ENCODE results near the gene TTC39A.

The TTC39A gene

DNA sequence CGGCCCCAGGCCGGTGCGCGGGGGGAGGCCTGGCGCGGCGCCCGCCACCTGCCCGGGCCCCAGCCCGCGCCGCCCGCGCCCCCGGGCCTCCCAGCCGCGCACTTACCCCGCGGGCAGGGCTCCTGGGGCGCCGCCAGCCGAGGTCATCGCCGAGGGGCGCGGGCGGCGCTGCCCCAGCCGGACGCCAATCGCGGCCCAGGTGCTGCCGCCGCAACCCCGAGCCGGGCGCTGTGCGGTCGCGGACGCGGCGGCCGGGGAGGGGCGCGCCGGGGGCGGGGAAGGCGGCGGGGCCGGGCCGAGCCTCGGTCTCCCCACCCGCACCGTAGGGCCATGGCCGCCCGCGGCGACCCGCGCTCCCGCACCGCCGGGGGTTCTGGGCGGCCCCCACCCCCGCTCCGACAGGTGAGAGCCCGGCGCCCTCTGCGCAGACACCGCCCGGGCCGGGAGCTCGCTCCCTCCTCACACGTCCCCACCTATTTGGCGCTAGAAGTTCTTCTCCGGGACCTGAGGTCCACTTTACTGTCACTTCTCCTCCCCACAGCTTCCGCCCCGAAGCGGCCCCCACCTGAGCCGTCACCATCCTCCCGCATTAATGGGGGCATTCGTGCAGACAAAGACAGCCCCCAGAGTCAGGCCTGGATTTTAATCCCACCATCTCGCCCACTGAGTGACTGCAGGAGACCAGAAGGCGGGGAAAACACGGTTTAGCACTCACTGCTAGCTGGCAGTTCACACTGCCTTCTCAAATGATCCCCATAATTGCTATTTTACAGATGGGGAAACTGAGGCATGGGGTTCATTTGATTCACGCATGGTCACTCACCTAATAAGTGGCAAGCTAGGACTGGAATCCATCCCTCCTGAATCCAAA lies at the start of gene TTC39A:
Gene TTC39A (minus strand): TSS at position 232 of the 871 bp plus-strand sequence. CDS start 85 bp downstream, at position 147.
- peak in 2 of 3 experiments; percentile 68 to 73 for DNase-seq

DNA sequence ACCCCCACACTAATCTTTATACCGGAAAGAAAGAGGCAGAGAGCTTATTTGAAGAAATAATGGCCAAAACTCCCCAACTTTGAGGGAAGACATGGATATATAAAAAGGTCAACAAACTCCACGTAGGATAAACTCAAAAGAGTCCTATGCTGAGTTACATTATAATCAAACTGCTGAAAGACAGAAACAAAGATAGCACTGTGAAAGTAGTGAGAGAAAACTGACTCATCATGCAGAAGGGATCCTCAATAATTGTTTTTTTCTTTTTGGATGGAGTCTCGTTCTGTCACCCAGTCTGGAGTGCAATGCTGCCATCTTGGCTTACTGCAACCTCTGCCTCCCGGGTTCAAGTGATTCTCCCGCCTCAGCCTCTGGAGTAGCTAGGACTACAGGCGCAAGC lies 48.5 kb upstream of the TTC39A start:
- no peak for DNase-seq

DNA sequence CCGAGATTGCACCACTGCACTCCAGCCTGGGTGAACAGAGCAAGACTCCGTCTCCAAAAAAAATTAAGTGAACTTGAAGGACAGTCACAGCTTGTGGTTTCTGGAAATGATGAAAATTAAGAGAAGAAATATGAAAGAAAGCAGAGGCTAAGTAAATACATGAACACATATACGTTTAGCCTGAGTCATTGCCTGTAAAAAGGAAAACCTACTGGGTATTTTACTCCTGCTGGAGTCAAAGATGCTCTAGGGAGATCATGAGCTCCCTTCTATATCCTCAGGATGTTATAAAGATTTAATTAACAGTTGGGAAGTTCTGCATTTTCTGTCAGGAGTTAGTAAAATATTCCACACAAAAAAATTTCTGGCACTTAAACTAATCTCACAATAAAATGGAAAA lies 43.5 kb upstream of the TTC39A start:
- no peak for DNase-seq

DNA sequence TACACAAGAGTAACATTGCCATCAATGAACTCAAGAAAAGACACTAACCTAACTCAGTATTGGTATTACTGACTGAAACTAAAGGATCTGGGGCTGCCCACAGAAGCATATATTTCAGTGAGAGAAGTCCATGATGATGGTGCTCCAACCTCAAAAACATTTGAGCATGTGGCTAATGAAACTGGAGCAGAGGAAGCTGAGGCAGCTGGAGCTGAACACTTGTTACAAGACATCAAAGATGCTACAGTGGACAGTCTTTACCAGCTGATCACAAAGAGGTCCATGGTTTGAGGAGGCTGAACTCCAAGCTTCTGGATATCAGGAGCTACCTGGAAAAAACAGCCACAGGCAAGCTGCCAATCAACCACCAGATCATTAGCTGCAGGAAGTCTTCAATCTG lies 42.2 kb upstream of the TTC39A start:
- no peak for DNase-seq

DNA sequence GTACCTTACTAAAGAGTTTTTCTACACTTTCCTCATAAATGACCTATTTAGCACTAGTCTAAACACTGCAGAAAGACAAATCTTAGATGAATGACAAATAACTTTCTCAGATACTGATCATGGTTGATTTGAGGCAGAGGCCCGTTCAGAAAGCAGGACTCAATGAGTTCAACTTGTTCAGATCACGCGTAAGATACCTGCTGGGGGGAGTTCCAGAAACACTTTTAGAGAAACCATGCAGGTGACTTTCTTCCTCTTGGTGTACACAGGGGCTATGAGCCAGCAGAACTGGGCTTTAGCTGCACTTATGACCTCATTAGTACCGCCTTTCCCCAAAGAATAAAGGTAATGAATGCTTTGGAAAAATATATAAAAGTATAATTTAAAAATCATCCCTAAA lies 38.8 kb upstream of the TTC39A start:
- no peak for DNase-seq

DNA sequence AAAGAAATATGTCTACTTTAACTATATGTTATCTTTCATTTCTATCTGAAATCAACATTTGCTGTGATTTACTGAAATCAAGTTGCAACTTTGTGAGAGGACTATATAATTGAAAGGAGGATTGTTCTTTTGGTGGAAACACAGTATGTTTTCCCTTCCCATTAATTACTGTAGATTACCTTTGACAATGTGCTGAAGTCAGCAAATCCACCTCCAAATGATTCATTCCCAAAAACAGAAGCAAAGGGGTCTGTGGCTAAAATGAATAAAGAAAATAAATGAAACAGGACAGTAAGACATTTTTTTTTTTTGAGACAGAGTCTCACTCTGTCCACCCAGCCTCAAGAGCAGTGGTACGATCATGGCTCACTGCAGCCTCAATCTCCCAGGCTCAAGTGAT lies 35.4 kb upstream of the TTC39A start:
- no peak for DNase-seq

DNA sequence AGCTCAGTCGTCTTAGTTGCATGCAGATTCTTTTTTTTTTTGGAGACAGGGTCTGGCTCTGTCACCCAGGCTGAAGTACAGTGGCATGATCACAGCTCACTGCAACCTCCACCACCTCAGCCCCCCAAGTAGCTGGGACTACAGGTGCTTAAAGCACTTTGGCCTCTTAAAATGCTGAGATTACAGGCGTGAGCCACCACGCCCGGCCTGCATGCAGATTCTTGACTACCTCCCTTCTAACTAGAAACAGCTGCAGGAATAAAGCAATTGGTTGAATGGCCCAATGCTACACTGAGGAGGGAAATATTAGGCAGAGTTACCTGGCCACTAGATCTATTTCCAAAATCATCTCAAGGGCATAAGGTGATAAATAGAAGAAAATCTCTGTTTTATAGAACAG lies 29.5 kb upstream of the TTC39A start:
- DNase-seq, result no peak

DNA sequence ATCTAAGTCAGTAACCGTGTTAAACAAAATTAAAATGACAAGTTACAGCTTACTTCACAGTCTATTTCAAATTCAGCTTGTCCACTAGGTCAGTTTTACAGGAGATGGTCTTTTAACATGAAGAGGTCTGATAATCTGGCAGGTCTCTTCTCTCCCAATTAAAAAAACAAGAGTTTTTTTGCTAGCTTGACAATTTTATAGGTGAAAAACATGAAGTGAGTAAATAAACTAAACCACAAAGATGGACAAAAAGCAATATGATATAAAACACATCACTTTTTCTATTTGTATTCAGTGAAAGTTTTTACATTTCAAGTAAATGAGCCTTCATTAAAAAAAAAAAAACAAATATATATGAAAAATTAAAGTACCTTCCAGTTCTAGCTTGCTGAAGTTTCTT lies 25.0 kb upstream of the TTC39A start:
- no peak for DNase-seq

DNA sequence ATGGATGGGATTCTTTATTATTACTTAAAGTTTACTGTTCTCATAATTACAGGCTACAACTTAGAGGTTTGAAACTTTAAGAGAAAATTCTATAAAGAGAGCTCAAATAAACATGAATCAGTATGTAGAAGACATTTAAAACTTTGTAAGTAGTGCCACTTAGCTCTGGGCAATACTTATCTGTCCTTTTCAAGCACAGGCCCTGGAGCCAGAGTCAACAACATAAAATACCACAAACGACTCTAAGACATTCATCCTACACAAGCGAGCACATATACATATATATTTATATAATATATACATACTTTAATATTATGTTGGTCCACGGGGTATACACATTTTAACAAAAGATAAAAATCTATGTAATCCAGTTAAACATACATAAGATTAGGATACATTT lies 24.1 kb upstream of the TTC39A start:
- no peak for DNase-seq

DNA sequence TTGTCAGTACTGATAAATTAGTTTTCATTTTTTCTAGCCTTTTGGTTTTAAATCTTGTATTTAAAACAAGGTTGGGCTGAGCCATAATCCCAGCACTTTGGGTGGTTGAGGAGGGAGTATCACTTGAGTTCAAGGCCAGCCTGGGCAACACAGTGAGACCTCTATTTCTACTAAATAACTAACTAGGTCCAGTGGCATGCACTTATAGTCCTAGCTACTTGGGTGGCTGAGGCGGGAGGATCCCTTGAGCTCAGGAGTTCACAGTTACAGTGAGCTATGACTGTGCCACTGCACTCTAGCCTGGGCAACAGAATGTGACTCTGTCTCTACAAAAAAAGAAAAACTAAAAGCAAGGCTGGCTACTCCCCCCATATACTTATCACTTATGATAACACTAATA lies 21.5 kb upstream of the TTC39A start:
- DNase-seq, result no peak

DNA sequence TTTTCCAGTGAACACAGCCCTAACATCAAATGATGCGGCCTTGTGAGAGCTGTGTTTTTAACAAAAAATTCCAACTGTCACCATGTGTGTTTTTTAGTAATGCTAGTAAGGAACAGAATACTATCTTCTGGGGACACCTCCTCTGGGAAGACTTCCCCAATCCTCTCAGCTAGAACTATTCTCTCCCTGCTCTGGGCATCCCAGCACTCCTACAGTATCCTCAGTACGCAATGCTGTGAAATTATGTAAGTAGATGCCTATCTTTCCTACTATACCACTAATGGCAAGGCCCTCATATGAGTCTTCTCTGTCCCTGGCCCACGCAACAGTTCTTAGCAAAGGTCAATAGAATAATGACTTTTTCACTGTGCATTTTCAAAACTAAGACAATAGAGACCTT lies 19.5 kb upstream of the TTC39A start:
- DNase-seq, result no peak

DNA sequence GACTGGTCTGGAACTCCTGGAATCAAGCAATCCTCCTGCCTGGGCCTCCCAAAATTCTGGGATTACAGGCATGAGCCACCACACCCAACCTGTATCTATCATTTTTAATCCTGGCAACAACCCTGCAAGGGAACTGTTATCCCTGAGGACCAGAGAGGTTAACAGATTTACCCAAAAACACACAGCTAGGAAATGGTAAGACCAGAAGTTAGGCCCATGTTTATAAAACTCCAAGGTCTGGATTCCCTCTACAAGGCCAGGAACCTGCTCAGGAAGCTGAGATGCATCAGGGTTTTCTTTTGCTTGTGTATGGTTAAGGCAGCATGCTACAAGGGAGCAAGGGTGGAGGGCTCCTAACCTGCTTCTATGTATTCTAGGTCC lies 17.8 kb upstream of the TTC39A start:
- no peak for DNase-seq

DNA sequence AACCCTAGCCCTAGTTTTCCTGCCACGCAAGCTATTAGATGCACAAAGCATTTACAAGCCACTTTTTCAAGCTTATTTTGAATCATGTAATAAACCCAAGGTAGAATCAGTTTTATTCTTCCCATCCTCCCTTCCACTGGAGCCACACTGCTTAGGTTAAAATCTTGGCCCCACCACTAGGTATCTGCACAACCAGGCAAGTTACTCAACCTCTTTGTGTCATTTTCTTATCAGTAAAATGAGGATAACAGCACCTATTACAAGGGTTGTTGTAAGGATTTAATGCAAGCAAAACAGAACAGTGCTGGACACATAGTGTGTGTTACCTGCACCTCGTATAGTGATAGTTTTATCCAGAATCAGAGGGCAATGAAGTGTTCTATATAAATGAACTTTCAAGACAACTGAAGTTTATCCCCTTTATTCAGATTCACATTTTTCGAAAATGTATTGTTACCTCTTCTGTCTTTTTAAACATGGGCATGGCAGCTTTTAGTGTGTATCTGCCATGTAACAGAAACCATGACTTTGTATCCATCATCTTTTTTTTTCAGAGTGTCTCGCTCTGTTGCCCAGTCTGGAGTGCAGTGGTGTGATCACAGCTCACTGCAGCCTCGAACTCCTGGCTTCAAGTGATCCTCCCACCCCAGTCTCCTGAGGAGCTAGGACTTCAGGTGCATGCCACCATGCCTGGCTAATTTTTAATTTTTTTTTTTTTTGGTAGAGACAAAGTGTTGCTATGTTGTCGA lies 17.2 kb upstream of the TTC39A start:
- no peak for DNase-seq

DNA sequence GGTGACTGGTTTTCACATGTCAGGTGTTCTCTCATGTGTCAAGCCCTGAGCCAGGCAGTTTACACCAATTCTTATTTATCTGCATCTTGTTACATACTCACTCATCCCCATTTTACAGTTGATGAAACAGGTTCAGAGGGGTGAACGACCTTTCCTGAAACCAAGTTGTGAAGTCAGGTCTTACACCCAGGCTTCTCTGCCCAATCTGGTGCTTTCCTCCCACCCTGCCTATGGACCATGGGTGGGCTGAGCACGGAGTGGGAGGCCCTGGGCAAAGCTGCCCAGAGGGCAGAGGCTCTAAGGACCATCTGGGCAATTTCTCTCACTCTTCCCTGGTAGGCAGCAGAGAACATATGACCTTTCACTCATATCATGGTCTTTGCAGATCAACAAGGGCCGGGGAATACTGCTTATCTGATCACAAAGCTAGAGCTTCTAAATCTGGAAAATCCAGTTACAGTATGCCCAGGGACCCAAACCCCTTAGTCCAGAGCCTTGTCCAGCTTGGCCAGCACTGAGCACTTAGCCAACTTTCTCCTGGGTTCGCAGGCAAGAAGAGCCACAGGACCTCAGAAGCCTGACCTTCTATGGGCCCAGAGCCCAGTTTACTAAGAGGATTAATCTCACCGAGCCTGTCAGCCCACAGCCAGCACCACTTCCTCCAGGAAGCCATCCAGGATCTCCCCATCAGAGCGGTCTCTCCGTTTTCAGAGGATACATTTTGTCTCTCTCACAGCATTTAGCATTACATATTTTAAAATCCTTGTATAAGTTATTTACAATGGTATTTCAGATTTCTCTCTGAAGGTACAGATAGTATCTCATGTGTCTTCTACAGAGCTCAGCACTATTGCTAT lies 16.0 kb upstream of the TTC39A start:
- no peak for DNase-seq

DNA sequence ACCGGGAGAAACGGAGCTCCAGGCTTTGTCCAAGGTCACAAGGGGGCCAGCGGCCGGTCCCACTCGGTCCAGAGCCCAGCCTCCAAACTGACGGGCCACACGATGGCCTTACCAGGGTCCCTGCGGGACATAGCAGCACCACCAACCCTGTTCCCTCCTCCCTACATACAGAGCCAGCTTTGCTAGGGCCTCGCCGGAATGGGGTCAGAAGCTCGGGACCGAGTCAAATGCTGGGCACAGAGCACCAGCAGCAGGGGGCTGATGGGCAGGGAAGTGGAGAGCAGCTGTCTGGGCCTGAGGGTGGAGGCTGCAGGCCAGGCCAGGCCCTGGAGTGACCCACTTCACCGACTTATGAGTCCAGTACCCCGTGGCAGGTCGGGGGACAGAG lies 14.9 kb upstream of the TTC39A start:
- DNase-seq, result no peak

DNA sequence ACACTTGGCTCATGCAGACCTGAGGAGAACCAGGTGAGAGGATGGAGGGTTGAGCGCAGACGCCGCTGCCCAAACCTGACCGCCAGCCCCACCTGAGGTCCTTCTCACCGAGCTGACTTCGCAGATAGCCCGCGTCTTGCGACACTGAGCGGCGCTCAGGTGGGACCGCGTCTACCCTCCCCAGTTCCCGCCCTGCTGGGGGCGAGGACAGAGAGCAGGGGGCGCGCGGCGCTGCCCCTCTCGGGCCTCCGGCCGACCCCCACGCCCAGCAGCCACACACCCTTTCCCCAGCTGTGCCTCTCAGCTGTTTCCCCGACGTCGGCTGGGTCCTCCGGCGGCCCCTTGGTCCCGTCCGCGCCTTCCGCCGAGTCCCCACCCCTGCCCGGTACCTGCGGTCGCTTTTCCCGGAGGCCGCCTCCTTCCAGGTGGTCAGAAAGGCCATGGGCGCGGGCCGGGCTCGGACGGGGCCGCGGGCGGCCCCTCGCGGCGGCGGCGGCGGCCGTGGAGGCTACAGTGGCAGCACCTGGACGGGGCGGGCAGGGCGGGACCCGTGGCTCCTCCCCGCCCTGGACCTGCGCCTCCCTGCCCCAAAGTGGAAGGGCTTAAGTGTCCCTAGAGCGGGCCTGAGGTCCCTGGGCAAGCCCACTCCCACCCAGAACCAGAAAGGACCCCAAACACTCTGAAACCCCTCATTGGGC lies 14.4 kb upstream of the TTC39A start:
- DNase-seq, result peak in 1 of 3 experiments; percentile 4

DNA sequence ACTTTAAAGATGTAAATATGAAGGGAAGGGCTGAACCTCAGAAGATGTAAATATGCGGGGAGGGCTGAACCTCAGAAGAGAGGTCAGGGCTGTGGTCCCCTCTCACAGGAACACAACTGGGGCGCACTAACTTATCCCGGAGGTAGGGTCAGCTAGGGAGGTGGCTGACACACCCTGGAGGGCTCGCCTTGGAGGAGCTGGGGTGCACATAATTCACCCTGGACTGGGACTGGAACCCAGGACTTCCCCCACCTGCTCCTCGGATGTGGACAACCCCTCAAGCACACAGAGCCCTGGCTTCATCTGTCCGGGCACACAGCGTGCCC lies 13.9 kb upstream of the TTC39A start:
- DNase-seq, result no peak

DNA sequence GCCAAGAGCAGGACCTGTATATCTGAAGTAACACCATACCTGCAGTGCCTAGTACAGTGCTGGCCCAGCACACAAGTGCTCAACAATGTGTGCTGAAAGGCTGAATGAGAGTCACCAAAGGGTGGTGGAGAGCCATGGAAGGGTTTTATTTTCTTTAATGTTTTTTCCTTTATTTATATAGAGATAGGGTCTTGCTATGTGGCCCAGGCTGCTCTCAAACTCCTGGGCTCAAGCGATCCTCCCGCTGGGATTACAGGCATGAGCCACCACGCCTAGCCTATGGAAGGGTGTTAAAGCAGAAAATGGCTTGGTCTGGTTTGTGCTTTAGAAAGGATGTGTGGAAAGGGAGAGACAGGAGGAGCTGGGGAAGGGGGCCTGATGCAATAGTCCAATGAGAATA lies 13.3 kb upstream of the TTC39A start:
- DNase-seq, result no peak

DNA sequence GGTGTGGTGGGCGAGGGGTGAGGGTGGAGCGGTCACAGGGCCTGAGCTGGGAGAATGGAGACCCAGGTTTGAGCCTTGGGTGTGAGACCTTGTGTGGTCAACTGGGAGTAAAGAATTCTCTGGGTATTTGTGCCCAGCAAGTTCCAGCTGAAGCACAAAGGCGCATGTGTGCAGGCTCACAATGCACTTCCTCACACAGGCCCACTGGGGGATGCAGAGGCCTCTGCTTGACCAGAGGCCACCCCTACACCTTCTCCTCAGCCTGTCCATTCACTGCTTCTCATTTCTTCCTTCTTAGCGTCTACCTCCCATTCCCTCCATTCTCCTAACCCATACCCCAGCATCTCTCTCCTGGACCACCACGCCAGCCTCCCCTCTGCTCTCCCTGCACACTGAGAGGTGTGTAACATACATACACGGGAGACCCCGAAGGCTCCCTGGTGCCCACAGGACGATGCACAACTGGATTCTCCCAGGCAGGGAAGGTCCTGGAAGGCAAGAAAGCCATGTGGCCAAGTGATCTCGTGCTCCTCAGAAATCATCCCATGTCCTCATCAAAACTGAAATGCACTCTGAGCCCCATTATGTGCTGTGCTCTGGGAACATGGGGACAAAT lies 12.3 kb upstream of the TTC39A start:
- DNase-seq, result no peak

DNA sequence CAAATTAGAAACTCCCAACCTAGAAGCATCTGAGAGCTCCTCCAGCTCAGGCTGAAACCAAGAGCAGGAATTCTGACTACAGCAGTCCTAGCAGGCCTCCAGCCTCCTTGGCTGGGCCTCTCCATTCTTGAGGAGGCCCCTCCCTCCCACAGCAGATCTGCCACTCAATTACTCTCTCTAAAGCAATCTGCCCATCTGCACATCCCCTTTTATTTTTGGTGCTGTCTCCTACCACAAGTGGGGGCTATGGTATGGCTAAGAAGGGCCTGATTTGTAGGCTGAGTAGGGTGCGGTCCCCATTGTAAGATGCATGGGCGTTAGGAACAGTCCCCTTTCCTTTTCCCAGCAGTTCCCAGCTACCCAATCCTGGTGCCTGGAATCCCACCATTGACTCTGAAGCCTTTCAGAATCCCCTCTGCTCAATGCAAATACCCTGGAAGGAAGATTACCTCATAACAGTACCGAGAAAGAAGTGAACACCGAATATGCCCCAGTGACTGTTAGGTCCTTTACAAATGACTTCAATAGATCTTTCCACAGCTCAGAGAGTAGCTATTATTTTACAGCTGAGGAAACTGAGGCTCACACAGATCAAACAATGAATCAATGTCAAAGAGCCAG lies 11.6 kb upstream of the TTC39A start:
- peak in 1 of 3 experiments; percentile 6 for DNase-seq

DNA sequence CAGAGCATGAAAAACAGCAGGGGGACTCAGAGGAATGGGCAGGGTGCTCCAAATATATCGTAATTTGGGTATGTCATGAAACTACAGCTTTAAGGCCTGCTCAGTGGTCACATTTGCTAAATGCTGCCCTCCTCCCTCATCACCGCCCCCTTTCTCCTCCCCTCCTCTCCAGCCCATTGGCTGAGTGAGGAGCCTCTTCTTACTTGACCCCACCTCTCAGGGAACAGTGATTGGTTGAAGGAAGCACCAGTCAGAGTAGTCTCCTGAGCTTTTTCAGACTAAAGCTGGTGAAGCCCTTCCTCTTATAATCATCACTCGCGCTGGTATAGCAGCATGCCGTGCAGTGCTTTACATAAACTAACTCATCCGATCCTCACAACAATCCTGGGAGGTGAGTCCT lies 10.0 kb upstream of the TTC39A start:
- DNase-seq, result no peak

DNA sequence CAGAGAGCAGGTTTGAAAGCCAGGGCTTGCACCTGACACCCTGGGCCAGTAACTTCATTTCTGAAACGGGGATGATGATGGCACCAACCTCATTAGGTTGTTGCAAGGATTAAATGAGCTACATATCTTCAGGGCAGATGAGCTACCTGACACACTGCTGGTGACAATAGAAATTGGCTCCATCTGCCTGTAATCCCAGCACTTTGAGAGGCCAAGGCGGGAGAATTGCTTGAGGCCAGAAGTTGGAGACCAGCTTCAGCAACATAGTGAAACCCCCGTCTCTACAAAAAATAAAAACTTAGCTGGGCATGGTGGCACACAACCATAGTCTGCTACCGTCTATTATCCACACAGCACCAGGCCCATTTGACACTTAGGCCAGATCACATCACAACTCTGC lies 6.3 kb upstream of the TTC39A start:
- DNase-seq, result no peak

Measured in NCI-H1417 (cell line).